Neuronal stem cell (in vitro differentiated cells): ENCODE data around the gene SLC25A11.

Experiments used
- DNase-seq: peaks from one replicate; pipeline ENCODE4 v3.0.0-alpha.2; 2013; ENCODE audit warnings: low spot score
- H2AFZ ChIP-seq: one replicate; pipeline ENCODE4 v1.6.1; 2013; ENCODE audit warnings: mild to moderate bottlenecking, low read length, inconsistent platforms
- H2AK5ac ChIP-seq: 2 replicates; pipeline ENCODE4 v1.6.1; 2013; ENCODE audit warnings: low read depth, mild to moderate bottlenecking, inconsistent platforms, low read length, moderate library complexity, mixed read lengths
- H2BK120ac ChIP-seq: 2 replicates; pipeline ENCODE4 v1.6.1; 2013; ENCODE audit warnings: low read depth, mild to moderate bottlenecking, inconsistent platforms, low read length, moderate library complexity, mixed read lengths
- H2BK12ac ChIP-seq: one replicate; pipeline ENCODE4 v1.6.1; 2013; ENCODE audit warnings: low read length, inconsistent platforms
- H2BK15ac ChIP-seq: 2 replicates; pipeline ENCODE4 v1.6.1; 2013; ENCODE audit warnings: mild to moderate bottlenecking, low read length, inconsistent platforms, mixed read lengths
- H2BK5ac ChIP-seq: one replicate; pipeline ENCODE4 v1.6.1; 2013; ENCODE audit warnings: inconsistent platforms, mild to moderate bottlenecking, low read length, moderate library complexity
- H3K14ac ChIP-seq: one replicate; pipeline ENCODE4 v1.6.1; 2013; ENCODE audit warnings: low read length, inconsistent platforms
- H3K18ac ChIP-seq: 2 replicates; pipeline ENCODE4 v1.6.1; 2013; ENCODE audit warnings: low read length, inconsistent platforms
- H3K23ac ChIP-seq: 2 replicates; pipeline ENCODE4 v1.6.1; 2013; ENCODE audit warnings: low read depth, mild to moderate bottlenecking, mixed read lengths, low read length, inconsistent platforms; ENCODE audit not compliant: poor library complexity
- H3K27ac ChIP-seq: replicated peaks from 3 replicates; pipeline ENCODE4 v1.5.1; 2013; ENCODE audit warnings: low read length, inconsistent platforms
- H3K27me3 ChIP-seq, 3 experiments: 2 replicates each; pipeline ENCODE4 v1.6.1; 2013; ENCODE audit warnings: low read length in 3 of 3, mild to moderate bottlenecking in 2 of 3, inconsistent platforms in 1 of 3, low read depth in 1 of 3, mixed read lengths in 1 of 3, moderate library complexity in 1 of 3; ENCODE audit not compliant: control insufficient read depth in 3 of 3, insufficient read depth in 3 of 3
- H3K36me3 ChIP-seq, 2 donors: replicated peaks in 1 of 2; 2 replicates each; pipeline ENCODE4 v1.6.1; 2013; ENCODE audit warnings: low read length in 2 of 2; ENCODE audit not compliant: control insufficient read depth in 2 of 2, insufficient read depth in 2 of 2
- H3K4ac ChIP-seq: 2 replicates; pipeline ENCODE4 v1.6.1; 2013; ENCODE audit warnings: inconsistent platforms, mild to moderate bottlenecking, low read length, moderate library complexity
- H3K4me1 ChIP-seq, 2 donors: 1 replicate in 1 of 2; 2 replicates in 1 of 2; pipeline ENCODE4 v1.6.1; 2013; ENCODE audit warnings: low read length in 2 of 2, low read depth in 1 of 2; ENCODE audit not compliant: control insufficient read depth in 2 of 2, insufficient read depth in 1 of 2
- H3K4me2 ChIP-seq: one replicate; pipeline ENCODE4 v1.6.1; 2013; ENCODE audit warnings: mild to moderate bottlenecking, low read length, inconsistent platforms; ENCODE audit not compliant: insufficient read depth, poor library complexity, severe bottlenecking
- H3K4me3 ChIP-seq, 2 donors: 2 replicates each; pipeline ENCODE4 v1.5.1; 2013; ENCODE audit warnings: low read length in 2 of 2, mild to moderate bottlenecking in 2 of 2, inconsistent platforms in 1 of 2, moderate library complexity in 1 of 2
- H3K79me1 ChIP-seq: one replicate; pipeline ENCODE4 v1.6.1; 2013; ENCODE audit warnings: low read depth, mild to moderate bottlenecking, inconsistent platforms, low read length, moderate library complexity
- H3K9ac ChIP-seq: one replicate; pipeline ENCODE4 v1.6.1; 2013; ENCODE audit warnings: mild to moderate bottlenecking, low read depth, low read length, inconsistent platforms; ENCODE audit not compliant: poor library complexity
- H3K9me3 ChIP-seq, 2 donors: replicated peaks in 1 of 2; 2 replicates each; pipeline versions ENCODE3 to v1.6.1; 2013; ENCODE audit warnings: low read length in 2 of 2, mild to moderate bottlenecking in 2 of 2, inconsistent platforms in 1 of 2, low read depth in 1 of 2, mixed read lengths in 1 of 2, moderate library complexity in 1 of 2; ENCODE audit not compliant: control insufficient read depth in 2 of 2, insufficient read depth in 1 of 2
- H4K8ac ChIP-seq: one replicate; pipeline ENCODE4 v1.6.1; 2013; ENCODE audit warnings: low read depth, mild to moderate bottlenecking, inconsistent platforms, low read length, moderate library complexity
- H4K91ac ChIP-seq: one replicate; pipeline ENCODE4 v1.6.1; 2013; ENCODE audit warnings: low read length, low read depth, mild to moderate bottlenecking, inconsistent platforms; ENCODE audit not compliant: poor library complexity
- WGBS, 2 donors: extraction: QIAGEN DNeasy Blood & Tissue Kit; methylation state at CpG; one replicate each; pipeline ENCODE4 v1.1.7; 2013; ENCODE audit warnings: missing lambda C conversion rate in 2 of 2, mixed read lengths in 1 of 2; ENCODE audit not compliant: insufficient read length in 2 of 2, insufficient replicate concordance in 1 of 2; ENCODE audit errors: extremely low coverage in 2 of 2; 5-methylcytosine and 5-hydroxymethylcytosine counted together

Gene SLC25A11

DNA sequence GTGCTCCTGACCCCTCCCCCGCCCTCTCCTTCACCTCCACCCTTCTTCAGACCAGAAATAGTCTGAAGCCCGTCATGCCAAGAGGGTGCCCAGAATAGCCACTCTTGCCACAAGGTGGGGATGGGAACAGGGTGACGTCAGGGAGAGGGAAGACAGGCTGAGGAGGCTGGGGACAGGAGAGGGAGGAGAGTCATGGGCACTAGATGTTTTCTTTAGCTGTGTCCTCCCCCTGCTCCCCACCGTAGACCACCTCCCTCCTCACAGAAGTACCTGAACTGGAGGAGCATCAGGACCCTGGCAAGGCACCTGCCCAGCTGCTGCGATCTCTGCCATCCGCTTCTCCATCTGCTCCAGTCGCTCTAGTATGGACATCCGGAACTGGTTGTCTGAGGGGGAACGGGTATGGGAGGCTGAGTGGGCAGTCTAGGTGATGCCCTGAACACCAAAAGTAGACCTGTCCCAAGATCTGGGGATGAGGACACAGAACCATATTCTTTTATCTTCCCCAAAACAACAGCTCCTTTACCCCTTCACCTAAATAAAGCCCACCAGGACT, 34.3 kb upstream of the SLC25A11 start:
- H3K9me3 ChIP-seq, result peaks cover 0 to 1% of the 10 kb centered on the region in 2 donors
- no peak overlapping the region for H2BK15ac ChIP-seq
- H2BK12ac ChIP-seq, result no peak overlapping the region
- WGBS, 2 donors, result no CpG with 5 or more reads among the region's 9 CpGs
- no peak overlapping the region for H3K4me2 ChIP-seq
- no peak overlapping the region for H3K4ac ChIP-seq
- no peak overlapping the region for H3K4me3 ChIP-seq
- no peak overlapping the region for H4K8ac ChIP-seq
- H2BK5ac ChIP-seq, result no peak overlapping the region
- H4K91ac ChIP-seq, result no peak overlapping the region
- no peak overlapping the region for H2BK120ac ChIP-seq
- no peak overlapping the region for H3K14ac ChIP-seq
- H3K18ac ChIP-seq, result no peak overlapping the region
- no peak overlapping the region for H2AK5ac ChIP-seq
- no peak overlapping the region for H2AFZ ChIP-seq
- H3K9ac ChIP-seq, result no peak overlapping the region
- H3K27ac ChIP-seq, result no peak overlapping the region
- no peaks in the 10 kb centered on the region for H3K27me3 ChIP-seq
- no peak for DNase-seq
- no peak overlapping the region for H3K23ac ChIP-seq
- peaks cover 2 to 3% of the 10 kb centered on the region in 2 donors for H3K4me1 ChIP-seq
- peaks cover 10 to 20% of the 10 kb centered on the region in 2 donors for H3K36me3 ChIP-seq
- H3K79me1 ChIP-seq, result no peaks in the 10 kb centered on the region

DNA sequence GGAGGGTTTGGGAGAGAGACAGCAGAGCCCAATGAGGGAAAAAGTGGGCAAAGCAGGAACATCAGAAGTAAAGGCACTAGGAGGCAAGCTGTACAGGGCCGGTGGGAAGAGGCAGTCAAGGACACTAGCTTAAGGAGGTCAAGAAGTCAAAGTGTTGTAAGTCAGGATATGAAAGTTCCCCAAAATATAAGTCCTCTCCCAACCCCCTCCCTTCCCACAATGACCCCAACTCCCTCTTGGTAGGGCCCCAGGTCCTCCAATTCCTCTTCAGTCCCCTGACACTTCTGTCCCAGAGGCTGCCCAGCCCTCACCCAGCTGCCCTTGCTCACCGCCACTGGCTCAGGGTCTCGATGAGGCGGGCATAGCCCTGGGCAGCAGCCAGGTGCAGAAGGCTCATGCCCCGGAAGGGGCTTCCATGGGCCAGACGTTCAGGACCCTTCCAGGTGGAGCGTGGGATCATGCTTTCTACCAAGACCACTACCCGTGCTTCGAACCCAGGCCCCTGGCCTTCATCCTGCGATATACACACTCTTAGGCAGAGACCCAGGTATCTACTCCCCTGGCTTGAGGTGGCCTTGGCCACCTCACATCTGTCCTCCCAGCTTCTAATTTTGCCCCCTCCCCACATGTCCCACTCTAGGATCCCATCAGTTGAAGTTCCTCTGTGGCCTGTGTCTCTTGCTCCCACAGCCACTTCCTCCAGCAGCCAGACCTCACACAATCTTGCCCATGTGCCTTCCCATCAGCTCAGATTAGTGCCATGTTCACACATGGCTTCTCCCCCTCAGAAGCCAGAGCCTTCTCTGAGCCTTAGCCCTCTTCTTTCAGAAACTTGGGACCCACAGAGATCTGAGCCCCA, 33.6 kb upstream of the SLC25A11 start:
- Histone ChIP-seq H4K8ac (no peak overlapping the region), H3K4me3 (no peak overlapping the region), H2AK5ac (no peak overlapping the region), H3K9me3 (peaks cover 0 to 1% of the 10 kb centered on the region in 2 donors), H3K4me1 (peaks cover 2 to 10% of the 10 kb centered on the region in 2 donors), H3K79me1 (no peaks in the 10 kb centered on the region), H3K9ac (no peak overlapping the region), H3K18ac (no peak overlapping the region), H2AFZ (no peak overlapping the region), H2BK5ac (no peak overlapping the region), H3K36me3 (peaks cover 10 to 20% of the 10 kb centered on the region in 2 donors), H3K27me3 (no peaks in the 10 kb centered on the region), H3K27ac (no peak overlapping the region), H2BK120ac (no peak overlapping the region), H3K23ac (no peak overlapping the region), H3K4ac (no peak overlapping the region), H2BK15ac (no peak overlapping the region), H2BK12ac (no peak overlapping the region), H3K4me2 (no peak overlapping the region), H4K91ac (peak overlapping the region; percentile 5), H3K14ac (no peak overlapping the region)
- DNase-seq, result no peak
- no CpG with 5 or more reads among the region's 10 CpGs for WGBS, 2 donors

DNA sequence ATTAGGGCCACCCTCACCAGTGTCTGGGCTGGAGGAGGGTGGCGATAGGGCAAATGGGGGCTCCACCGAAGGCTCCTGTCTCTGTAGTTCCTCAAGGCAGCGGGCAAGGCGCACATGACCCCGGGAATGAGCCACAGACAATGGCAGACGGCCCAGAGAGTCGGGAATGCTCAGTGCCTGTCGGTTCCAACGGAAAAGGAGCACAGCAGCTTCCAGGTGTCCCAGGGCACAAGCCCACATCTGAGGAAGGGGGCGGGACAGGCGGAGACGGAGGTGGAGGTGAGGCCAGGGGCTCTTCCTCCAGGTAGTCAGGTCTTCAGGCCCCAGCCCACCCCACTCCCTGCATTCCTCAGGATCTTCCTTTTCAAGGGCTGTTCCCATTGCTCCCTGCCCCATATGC, 32.9 kb upstream of the SLC25A11 start:
- Histone ChIP-seq H3K79me1 (peaks cover 2% of the 10 kb centered on the region), H2AFZ (no peak overlapping the region), H2BK120ac (no peak overlapping the region), H3K4me1 (peaks cover 4 to 11% of the 10 kb centered on the region in 2 donors), H3K27me3 (no peaks in the 10 kb centered on the region), H3K27ac (no peak overlapping the region), H2BK5ac (no peak overlapping the region), H2AK5ac (no peak overlapping the region), H4K91ac (no peak overlapping the region), H3K23ac (peak overlapping the region; percentile 39), H3K4me2 (no peak overlapping the region), H3K9me3 (peaks cover 0 to 1% of the 10 kb centered on the region in 2 donors), H3K9ac (no peak overlapping the region), H2BK12ac (no peak overlapping the region), H3K14ac (no peak overlapping the region), H2BK15ac (no peak overlapping the region), H3K36me3 (peaks cover 10 to 20% of the 10 kb centered on the region in 2 donors), H4K8ac (no peak overlapping the region), H3K4ac (no peak overlapping the region), H3K4me3 (no peak overlapping the region), H3K18ac (no peak overlapping the region)
- no CpG with 5 or more reads among the region's 12 CpGs for WGBS, 2 donors
- DNase-seq, result no peak

DNA sequence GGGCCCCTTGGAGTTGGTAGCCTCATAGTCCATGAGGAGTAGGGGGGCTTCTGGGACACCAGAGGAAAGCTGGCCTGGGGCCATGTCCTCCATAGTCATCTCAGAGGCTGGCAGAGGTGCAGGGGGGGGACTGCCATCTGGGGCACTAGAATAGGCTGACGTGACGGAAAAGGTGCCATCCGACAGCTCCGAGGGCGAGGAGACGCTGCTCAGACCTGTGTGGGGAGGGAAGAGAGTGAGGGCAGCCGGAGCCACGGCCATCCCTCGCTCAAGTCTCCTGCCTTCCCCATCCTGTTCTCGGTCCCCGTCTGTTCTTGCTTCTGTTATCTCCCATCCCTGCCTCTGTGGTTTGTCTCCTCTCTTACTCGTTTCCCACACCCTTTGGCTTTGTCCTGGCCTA, 32.5 kb upstream of the SLC25A11 start:
- no peak overlapping the region for H2AK5ac ChIP-seq

More for the DNA sequence above, 32.5 kb upstream of the SLC25A11 start:
- Histone ChIP-seq H3K4me1 (peaks cover 4 to 11% of the 10 kb centered on the region in 2 donors), H4K91ac (no peak overlapping the region), H4K8ac (no peak overlapping the region), H3K14ac (no peak overlapping the region), H2AFZ (no peak overlapping the region), H3K9me3 (peaks cover 0 to 1% of the 10 kb centered on the region in 2 donors), H3K27ac (no peak overlapping the region), H3K9ac (peak overlapping the region; percentile 65), H2BK120ac (no peak overlapping the region), H2BK12ac (no peak overlapping the region), H3K79me1 (peaks cover 2% of the 10 kb centered on the region), H3K27me3 (no peaks in the 10 kb centered on the region), H3K18ac (no peak overlapping the region), H3K23ac (no peak overlapping the region), H2BK15ac (no peak overlapping the region), H2BK5ac (no peak overlapping the region), H3K4me3 (no peak overlapping the region), H3K36me3 (peaks cover 7 to 20% of the 10 kb centered on the region in 2 donors), H3K4me2 (no peak overlapping the region), H3K4ac (no peak overlapping the region)
- no CpG with 5 or more reads among the region's 12 CpGs for WGBS, 2 donors
- no peak for DNase-seq
